Measurements from ENCODE around the gene SARS2. TPM values are rescaled to one million over a fixed set of nuclear protein-coding genes. Genes with fewer than 3 reads are reported as not detected.
"Not testable (repeated sequence)": the region's sequence is repeated elsewhere in the genome, so short reads cannot be mapped to it uniquely, and the experiment has no call there.

The SARS2 gene
- total RNA-seq, 2 experiments from 2014 or later, result 45.7 to 46.4 TPM

DNA sequence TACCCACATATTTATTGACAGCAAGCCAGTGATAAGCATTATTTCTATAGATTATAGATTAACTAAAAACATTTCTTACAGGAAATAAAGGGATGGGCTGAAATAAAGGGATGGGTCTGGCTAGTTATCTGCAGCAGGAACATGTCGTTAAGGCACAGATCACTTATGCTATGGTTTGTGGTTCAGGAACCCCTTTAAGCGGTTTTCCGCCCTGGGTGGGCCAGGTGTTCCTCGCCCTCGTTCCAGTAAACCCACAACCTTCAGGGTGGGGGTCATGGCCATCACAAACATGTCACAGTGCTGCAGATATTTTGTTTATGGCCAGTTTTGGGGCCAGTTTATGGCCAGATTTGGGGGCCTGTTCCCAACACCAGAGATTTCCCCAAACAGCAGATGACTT lies 10.9 kb upstream of the SARS2 start:
- ATAC-seq; H3K9me3 Mint-ChIP-seq (ENCODE audit: low read depth); H3K4me3 Mint-ChIP-seq; H3K27ac Mint-ChIP-seq; DNase-seq; H3K36me3 Mint-ChIP-seq: not testable (repeated sequence)
- Mint-ChIP-seq H3K4me1 (peaks cover 15% of the 10 kb centered on the region), H3K27me3 (peaks cover 12% of the 10 kb centered on the region)
- CTCF ChIA-PET, result interaction anchor here (0.6 kb wide), 1 partner anchor 1179 kb away, joined by 3 read pairs; no protein-coding TSS in a partner anchor

DNA sequence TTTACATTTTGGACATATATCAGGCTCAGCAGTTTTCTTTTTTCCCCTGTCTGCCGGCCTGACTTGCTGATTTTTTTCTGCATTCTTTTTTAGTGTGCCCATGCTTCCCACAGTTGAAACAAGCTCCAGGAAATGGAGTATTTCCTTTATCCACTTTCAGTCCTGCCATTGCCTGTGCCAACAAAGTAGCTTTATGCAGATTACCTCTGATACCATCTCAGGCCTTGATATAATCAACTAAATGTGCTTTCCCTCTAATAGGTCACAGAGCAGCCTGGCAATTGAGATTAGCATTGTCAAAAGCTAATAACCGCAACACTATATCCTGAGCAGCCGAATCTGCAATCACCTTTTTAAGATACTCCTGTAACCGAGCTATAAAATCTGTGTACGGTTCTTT lies 9.4 kb upstream of the SARS2 start:
- no peak overlapping the region for H3K4me3 Mint-ChIP-seq
- peaks cover 15% of the 10 kb centered on the region for H3K4me1 Mint-ChIP-seq
- ATAC-seq (no peak), DNase-seq (no peak)
- no peak overlapping the region for H3K27ac Mint-ChIP-seq
- H3K27me3 Mint-ChIP-seq, result peaks cover 12% of the 10 kb centered on the region
- H3K36me3 Mint-ChIP-seq, result peaks cover 6% of the 10 kb centered on the region
- H3K9me3 Mint-ChIP-seq (ENCODE audit: low read depth), result no peaks in the 10 kb centered on the region
- CTCF ChIA-PET, result interaction anchor here (1.3 kb wide), 1 partner anchor 10 kb away, joined by 4 read pairs; the partner anchor contains the start of genes MRPS12 and SARS2

DNA sequence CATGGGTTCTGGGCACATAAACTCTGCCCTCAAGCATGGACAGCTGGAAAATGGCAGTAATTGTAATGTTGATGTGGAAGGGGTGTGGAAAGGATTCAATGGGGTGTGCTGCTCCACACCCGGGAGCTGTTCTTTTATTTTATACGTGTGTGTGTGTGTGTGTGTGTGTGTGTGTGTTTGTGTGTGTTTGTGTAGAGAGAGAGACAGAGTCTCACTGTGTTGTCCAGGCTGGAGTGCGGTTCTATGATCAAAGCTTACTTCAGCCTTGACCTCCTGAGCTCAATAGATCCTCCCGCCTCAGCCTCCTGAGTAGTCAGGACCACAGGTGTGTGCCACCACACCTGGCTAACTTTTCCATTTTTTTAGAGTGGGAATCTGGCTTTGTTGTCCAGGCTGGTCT lies 3.0 kb upstream of the SARS2 start:
- no peak overlapping the region for H3K27ac Mint-ChIP-seq
- H3K36me3 Mint-ChIP-seq, result peaks cover 34% of the 10 kb centered on the region
- no peak overlapping the region for H3K4me3 Mint-ChIP-seq
- DNase-seq (no peak), ATAC-seq (no peak)
- H3K9me3 Mint-ChIP-seq (ENCODE audit: low read depth), result peaks cover 2% of the 10 kb centered on the region
- CTCF ChIA-PET, result interaction anchor here (0.6 to 4.6 kb wide), 13 partner anchors 10 to 597 kb away, joined by 3 to 30 read pairs (median 3); partner anchors contain the start of genes CATSPERG and FAM98C
- H3K4me1 Mint-ChIP-seq, result peaks cover 35% of the 10 kb centered on the region
- no peaks in the 10 kb centered on the region for H3K27me3 Mint-ChIP-seq

DNA sequence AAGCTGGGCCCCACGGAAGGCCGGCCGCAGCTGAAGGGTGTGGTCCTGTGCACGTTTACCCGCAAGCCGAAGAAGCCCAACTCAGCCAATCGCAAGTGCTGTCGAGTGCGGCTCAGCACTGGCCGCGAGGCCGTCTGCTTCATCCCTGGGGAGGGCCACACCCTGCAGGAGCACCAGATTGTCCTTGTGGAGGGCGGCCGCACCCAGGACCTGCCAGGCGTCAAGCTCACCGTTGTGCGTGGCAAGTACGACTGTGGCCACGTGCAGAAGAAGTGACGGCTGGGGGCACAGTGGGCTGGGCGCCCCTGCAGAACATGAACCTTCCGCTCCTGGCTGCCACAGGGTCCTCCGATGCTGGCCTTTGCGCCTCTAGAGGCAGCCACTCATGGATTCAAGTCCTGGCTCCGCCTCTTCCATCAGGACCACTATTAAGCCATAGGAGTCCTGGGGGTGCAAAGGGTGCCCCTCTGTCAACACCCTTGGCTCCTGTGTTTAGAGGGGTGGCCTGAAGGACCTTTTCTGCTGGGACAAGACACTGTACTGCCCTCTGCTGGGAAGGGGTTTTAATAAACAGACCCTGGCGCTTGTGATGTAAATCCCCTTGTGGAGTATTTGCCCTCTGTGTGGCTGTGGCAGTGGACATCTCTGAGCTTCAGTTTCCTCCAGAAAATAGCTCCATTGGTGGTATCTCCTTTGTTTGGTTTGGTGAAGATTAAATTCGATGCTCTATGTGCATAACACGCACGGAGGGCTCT lies 2.0 kb upstream of the SARS2 start:
- H3K4me3 Mint-ChIP-seq, result peak overlapping the region; percentile 18
- H3K36me3 Mint-ChIP-seq, result peaks cover 36% of the 10 kb centered on the region
- ATAC-seq (no peak), DNase-seq (peak; percentile 65)
- no peak overlapping the region for H3K27ac Mint-ChIP-seq
- peaks cover 2% of the 10 kb centered on the region for H3K9me3 Mint-ChIP-seq (ENCODE audit: low read depth)
- H3K4me1 Mint-ChIP-seq, result peaks cover 43% of the 10 kb centered on the region
- CTCF ChIA-PET, result interaction anchor here (0.6 to 4.6 kb wide), 13 partner anchors 10 to 530 kb away, joined by 3 to 30 read pairs (median 3); partner anchors contain the start of genes ECH1 and FAM98C
- no peaks in the 10 kb centered on the region for H3K27me3 Mint-ChIP-seq

DNA sequence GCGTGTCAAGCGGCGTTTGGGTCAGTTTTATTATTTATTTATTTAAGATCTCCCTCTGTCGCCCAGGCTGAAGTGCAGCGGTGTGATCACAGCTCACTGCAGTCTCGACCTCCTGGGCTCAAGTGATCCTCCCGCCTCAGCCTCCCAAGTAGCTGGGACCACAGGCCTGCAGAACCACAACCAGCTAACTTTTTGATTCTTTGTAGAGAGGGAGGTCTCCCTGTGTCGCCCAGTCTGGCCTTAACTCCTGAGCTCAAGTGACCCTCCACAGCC lies 894 bp upstream of the SARS2 start:
- Mint-ChIP-seq H3K4me1 (peaks cover 46% of the 10 kb centered on the region), H3K9me3 (ENCODE audit: low read depth) (peaks cover 2% of the 10 kb centered on the region), H3K36me3 (peaks cover 36% of the 10 kb centered on the region), H3K4me3 (peak overlapping the region; percentile 86), H3K27ac (peak overlapping the region; percentile 99), H3K27me3 (no peaks in the 10 kb centered on the region)
- DNase-seq (no peak), ATAC-seq (no peak)
- CTCF ChIA-PET, result interaction anchor here (1.1 to 4.6 kb wide), 11 partner anchors 10 to 529 kb away, joined by 3 to 42 read pairs (median 7); partner anchors contain the start of genes ECH1, FAM98C and RINL

DNA sequence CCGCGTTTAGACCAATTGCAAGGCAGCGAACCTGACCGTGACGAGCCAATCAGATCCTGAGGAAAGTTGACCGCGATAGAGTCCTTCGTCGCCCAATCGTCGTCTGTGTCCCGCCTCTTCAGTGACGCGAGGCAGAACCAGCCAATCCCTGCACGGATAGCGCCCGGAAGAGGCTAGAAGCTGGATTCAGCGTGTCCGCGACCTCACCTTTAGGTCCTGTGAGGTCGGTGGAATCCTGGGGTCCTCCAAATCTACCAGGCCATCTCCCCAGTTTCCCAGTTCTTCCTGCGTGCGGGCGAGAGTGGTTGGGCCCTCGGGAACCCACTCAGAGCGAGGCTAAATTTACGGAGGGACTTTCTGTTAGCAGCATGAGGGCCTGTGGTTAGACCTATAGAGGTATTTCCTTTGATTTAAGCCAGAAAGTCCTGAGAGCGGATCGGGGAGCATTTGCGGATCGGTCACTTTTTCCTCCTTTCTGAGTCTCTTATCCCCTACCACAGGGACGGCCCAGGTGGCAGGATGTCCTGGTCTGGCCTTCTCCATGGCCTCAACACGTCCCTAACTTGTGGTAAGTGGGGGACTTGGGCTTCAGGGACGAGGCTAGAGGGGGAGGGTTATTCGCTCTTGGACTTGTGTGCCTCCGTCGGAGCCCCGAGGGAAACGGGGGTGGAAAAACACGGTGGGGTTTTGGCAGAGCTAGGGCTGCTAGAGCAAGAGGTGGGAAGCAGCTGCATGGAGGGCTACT lies 385 bp upstream of the SARS2 start, which contains the start of gene MRPS12:
TSS of gene MRPS12 (plus strand) at position 169 of the 745 bp plus-strand sequence. CDS start at position 520, 351 bp downstream.
- ATAC-seq, result peak; percentile 96
- no peaks in the 10 kb centered on the region for H3K27me3 Mint-ChIP-seq

DNA sequence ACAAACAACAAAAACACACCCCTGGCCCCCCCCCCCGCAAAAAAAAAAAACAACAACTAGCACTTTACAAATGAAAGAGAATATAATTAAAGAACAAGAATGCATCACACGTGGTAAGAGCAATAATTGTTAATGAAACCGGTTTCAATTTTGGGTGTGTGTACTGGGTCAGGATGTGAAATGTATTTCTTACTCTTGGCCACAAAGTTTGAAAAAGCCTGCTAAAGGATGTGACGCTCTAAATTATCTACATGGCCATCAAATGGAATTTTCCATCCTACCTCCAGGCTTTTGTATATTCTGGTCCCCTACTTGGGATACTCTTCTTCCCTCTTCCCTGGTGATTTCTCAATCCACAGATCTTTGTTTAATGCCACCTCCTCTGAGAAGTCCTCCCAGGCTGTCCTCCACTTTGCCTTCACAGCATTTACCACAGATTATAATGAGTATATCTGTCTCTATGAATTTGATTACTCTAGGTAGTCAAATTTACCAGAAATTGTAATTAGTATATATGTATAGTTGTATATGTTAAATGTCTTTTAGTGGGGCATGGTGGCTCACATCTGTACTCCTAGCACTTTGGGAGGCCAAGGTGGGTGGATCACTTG lies 2.1 kb downstream of the SARS2 start:
- Mint-ChIP-seq H3K27ac (peak overlapping the region; percentile 99), H3K4me3 (peak overlapping the region; percentile 86), H3K4me1 (peaks cover 61% of the 10 kb centered on the region), H3K9me3 (ENCODE audit: low read depth) (no peaks in the 10 kb centered on the region), H3K36me3 (peaks cover 27% of the 10 kb centered on the region), H3K27me3 (no peaks in the 10 kb centered on the region)
- ATAC-seq (no peak), DNase-seq (no peak)
- CTCF ChIA-PET, result interaction anchor here (0.7 to 3.5 kb wide), 10 partner anchors 13 to 554 kb away, joined by 3 to 34 read pairs (median 6); partner anchors contain the start of genes ACTN4, HNRNPL, NFKBIB and PSMD8

More for the DNA sequence above, 385 bp upstream of the SARS2 start, which contains the start of gene MRPS12:
- Mint-ChIP-seq H3K36me3 (peaks cover 36% of the 10 kb centered on the region), H3K4me1 (peaks cover 50% of the 10 kb centered on the region), H3K9me3 (ENCODE audit: low read depth) (peaks cover 2% of the 10 kb centered on the region), H3K27ac (peak within 1 kb of the TSS; percentile 99), H3K4me3 (peak within 1 kb of the TSS; percentile 86)
- peak; percentile 99 for DNase-seq
- CTCF ChIA-PET, result interaction anchor here (0.6 to 4.6 kb wide), 55 partner anchors 10 to 556 kb away, joined by 3 to 42 read pairs (median 4); partner anchors contain the start of genes ACTN4, CCER2, ECH1 and EIF3K

DNA sequence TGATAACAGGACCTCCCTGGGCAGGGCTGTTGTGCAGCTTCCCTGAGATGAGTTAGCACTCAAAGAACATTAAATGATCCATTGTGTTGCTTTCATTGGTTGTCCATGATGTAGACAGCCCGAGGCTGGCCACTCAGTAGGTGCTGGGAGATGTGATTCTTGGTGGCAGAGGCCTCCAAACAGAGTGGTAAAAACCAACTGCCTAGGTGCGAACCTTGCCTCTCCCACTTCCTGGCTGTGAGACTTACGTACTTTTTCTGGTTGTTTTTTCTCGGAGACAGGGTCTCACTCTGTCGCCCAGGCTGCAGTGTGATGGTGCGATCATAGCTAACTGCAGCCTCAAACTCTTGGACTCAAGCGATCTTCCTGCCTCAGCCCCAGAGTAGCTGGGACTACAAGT lies 6.2 kb downstream of the SARS2 start:
- ATAC-seq, result peak; percentile 41
- peaks cover 36% of the 10 kb centered on the region for H3K4me1 Mint-ChIP-seq
- peak overlapping the region; percentile 79 for H3K27ac Mint-ChIP-seq
- no peaks in the 10 kb centered on the region for H3K9me3 Mint-ChIP-seq (ENCODE audit: low read depth)
- no peak overlapping the region for H3K4me3 Mint-ChIP-seq
- H3K36me3 Mint-ChIP-seq, result peaks cover 25% of the 10 kb centered on the region
- DNase-seq, result peak; percentile 48
- CTCF ChIA-PET, result interaction anchor here (1.2 to 1.3 kb wide), 2 partner anchors 37 to 189 kb away, joined by 3 read pairs; no protein-coding TSS in a partner anchor
- no peaks in the 10 kb centered on the region for H3K27me3 Mint-ChIP-seq

DNA sequence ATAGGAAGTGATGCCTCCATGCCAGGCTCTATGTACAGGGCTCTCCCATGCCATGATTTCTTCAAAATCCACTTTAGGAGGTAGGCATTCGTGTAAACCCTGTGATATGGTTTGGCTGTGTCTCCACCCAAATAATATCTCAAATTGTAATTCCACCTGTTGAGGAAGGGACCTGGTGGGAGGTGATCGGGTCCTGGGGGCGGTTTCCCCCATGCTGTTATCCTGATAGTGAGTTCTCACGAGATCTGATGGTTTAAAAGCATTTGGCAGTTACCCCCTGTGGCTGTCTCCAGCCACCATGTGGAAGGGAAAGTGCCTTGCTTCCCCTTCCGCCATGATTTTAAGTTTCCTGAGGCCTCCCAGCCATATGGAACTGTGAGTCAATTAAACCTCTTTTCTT lies 8.1 kb downstream of the SARS2 start:
- H3K27ac Mint-ChIP-seq, result no peak overlapping the region
- peaks cover 22% of the 10 kb centered on the region for H3K36me3 Mint-ChIP-seq
- H3K4me3 Mint-ChIP-seq, result no peak overlapping the region
- ATAC-seq, result no peak
- CTCF ChIA-PET, result no interaction called here
- DNase-seq, result no peak
- H3K4me1 Mint-ChIP-seq, result peaks cover 18% of the 10 kb centered on the region
- H3K27me3 Mint-ChIP-seq, result no peaks in the 10 kb centered on the region
- no peaks in the 10 kb centered on the region for H3K9me3 Mint-ChIP-seq (ENCODE audit: low read depth)

DNA sequence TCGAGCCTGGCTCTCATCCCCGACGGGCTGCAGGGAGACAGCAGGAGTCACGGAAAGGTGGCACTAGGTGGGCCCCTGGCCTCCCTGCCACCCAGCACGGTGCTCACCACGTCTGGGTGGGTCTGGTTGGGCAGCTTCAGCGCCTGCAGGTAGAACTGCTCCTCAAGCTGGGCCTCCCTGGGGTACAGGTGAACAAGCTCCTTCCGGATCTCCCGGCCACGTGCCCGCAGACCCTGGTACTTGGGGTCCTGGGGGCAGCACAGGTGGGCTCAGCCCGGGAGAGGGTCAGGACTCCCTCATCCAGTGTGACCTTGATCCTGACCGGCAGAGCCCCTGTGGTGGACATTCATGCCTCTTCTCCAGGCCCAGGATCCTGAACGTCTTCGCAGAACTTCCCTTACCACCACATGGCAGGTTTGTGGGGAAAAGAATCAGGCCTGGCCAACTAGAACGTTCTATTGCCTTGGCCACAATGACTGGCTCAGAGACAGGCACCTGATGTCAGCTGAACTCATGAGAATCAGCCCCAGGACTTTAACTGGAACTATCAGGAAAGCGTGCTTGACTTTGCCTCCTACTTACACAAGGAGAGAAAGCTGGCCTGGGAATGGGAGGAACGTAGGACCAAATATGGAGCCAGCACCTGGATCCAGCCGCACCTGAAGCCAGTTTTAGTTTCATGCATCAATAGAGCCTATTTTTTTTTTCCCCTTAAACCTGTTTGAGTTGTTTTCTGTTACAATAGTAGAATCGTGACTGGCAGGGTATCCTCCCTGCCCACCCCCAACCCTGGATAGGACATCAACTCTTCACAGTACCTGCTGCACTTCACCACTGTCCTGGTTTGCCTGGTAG lies 8.9 kb downstream of the SARS2 start:
- Mint-ChIP-seq H3K9me3 (ENCODE audit: low read depth) (no peaks in the 10 kb centered on the region), H3K27me3 (no peaks in the 10 kb centered on the region), H3K36me3 (peaks cover 22% of the 10 kb centered on the region), H3K27ac (no peak overlapping the region), H3K4me1 (peaks cover 18% of the 10 kb centered on the region), H3K4me3 (no peak overlapping the region)
- no peak for DNase-seq
- no peak for ATAC-seq
- CTCF ChIA-PET, result interaction anchor here (1.4 kb wide), 1 partner anchor 9 kb away, joined by 6 read pairs; the partner anchor contains the start of genes MRPS12 and SARS2

DNA sequence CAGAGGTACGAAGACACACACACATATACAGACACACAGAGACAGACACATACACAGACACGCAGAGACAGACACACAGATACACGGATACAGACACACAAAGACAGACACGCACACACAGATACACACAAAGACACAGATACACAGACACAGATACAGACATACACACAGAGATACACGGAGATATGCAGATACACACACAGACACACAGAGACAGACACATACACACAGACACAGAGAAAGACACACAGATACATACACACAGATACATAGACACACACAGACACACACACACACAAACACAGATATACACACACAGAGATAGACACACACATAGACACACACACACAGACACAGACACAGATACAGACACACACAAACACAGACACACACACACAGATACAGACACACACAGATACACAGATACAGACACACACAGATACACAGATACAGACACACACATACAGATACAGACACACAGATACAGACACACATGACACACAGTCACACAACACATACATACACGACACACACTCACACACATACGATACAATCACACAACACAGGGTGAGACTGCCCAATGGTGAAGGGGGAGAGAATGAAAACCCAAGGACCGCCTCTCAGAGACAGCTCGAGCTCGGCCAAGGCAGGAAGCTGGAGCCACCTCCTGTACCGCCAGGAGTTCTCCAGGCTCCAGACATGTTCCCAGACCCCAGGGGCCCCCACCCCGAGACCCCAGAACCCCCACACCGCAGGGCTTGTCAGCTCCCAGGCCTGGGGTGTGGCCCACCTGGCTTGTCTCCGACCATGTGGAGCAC lies 9.8 kb downstream of the SARS2 start:
- H3K36me3 Mint-ChIP-seq, result peaks cover 22% of the 10 kb centered on the region
- no peak for DNase-seq
- H3K4me3 Mint-ChIP-seq, result no peak overlapping the region
- peaks cover 12% of the 10 kb centered on the region for H3K4me1 Mint-ChIP-seq
- no peak for ATAC-seq
- CTCF ChIA-PET, result interaction anchor here (1.4 kb wide), 2 partner anchors 10 kb away, joined by 3 to 6 read pairs; partner anchors contain the start of genes MRPS12 and SARS2
- no peak overlapping the region for H3K27ac Mint-ChIP-seq
- H3K9me3 Mint-ChIP-seq (ENCODE audit: low read depth), result no peaks in the 10 kb centered on the region
- H3K27me3 Mint-ChIP-seq, result no peaks in the 10 kb centered on the region
